K562 (cell line): ENCODE results near the gene SMCHD1. TPM values are rescaled to one million over a fixed set of nuclear protein-coding genes. Genes with fewer than 3 reads are reported as not detected.

Experiments
- ATAC-seq: fragments of 200-7000 bp; cut with Tn5 transposase; 3 replicates; pipeline ENCODE4 v1.9.1; 2020; ENCODE audit warnings: moderate library complexity
- BruUV-seq: library from RNA; stranded (reverse); fragments of 400-500 nt; replicated peaks from 2 replicates; lab custom pipeline; 2021; lab: Mats Ljungman, UMichigan
- CTCF ChIA-PET: fragments of 300-600 bp; formaldehyde crosslinking; extraction: SDS; loops from one replicate; lab custom pipeline; 2021; ENCODE audit warnings: low intra/inter-chr PET ratio; lab: Yijun Ruan, JAX
- POLR2A ChIA-PET: fragments of 300-600, 350-650 bp; sonication (Branson Sonifier 250); formaldehyde crosslinking; extraction: SDS; loops from one replicate; lab custom pipeline; 2021; ENCODE audit warnings: antibody characterized with exemption, inconsistent platforms; lab: Yijun Ruan, JAX
- DNase-seq, 4 experiments: peaks; one replicate each; pipeline versions ENCODE4 v3.0.0 to v3.0.0-alpha.2; 2011 to 2018; ENCODE audit warnings: low spot score in 3 of 4, mixed read lengths in 3 of 4; ENCODE audit errors: extremely low read depth in 1 of 4
- FAIRE-seq: peaks from 2 replicates; lab custom pipeline; 2011; peaks lifted over from hg19 to GRCh38; lab: Jason Lieb, UNC
- H2AFZ ChIP-seq: 2 replicates; pipeline ENCODE4 v1.6.0; 2011; ENCODE audit warnings: low read depth, low read length, control low read depth, inconsistent platforms
- H3K27ac ChIP-seq: fragments of 200-600 bp; 3 replicates; pipeline ENCODE4 v1.8.0; 2011; ENCODE audit warnings: low read depth, mild to moderate bottlenecking, control low read depth, inconsistent platforms, low read length, moderate library complexity, mixed read lengths; ENCODE audit errors: extremely low read depth
- H3K27me3 ChIP-seq, 2 experiments: fragments of 300-600 bp in 1 of 2; 2 replicates in 1 of 2; 3 replicates in 1 of 2; pipeline versions ENCODE4 v1.6.0 to v1.8.0; 2011; ENCODE audit warnings: inconsistent platforms in 2 of 2, low read length in 2 of 2, mild to moderate bottlenecking in 1 of 2, mixed read lengths in 1 of 2, moderate library complexity in 1 of 2; ENCODE audit not compliant: control insufficient read depth in 2 of 2, insufficient read depth in 2 of 2
- H3K36me3 ChIP-seq: fragments of 300-600 bp; 3 replicates; pipeline ENCODE4 v1.8.0; 2011; ENCODE audit warnings: mild to moderate bottlenecking, low read length, inconsistent platforms; ENCODE audit not compliant: control insufficient read depth, insufficient read depth
- H3K4me1 ChIP-seq, 2 experiments: fragments of 200-600 bp in 1 of 2; replicated peaks in 1 of 2; 2 replicates in 1 of 2; 3 replicates in 1 of 2; pipeline versions ENCODE4 v1.5.1 to v1.8.0; 2011; ENCODE audit warnings: inconsistent platforms in 2 of 2, low read length in 2 of 2, mild to moderate bottlenecking in 1 of 2, mixed read lengths in 1 of 2, moderate library complexity in 1 of 2; ENCODE audit not compliant: control insufficient read depth in 2 of 2, insufficient read depth in 2 of 2
- H3K4me2 ChIP-seq: 2 replicates; pipeline ENCODE4 v1.6.1; 2011; ENCODE audit warnings: low read length, control low read depth, inconsistent platforms, mixed read lengths; ENCODE audit not compliant: insufficient read depth
- H3K4me3 ChIP-seq: fragments of 200-600 bp; sonication (generic), shearing (Covaris generic); 2 replicates; pipeline ENCODE4 v1.5.1; 2016; ENCODE audit warnings: control low read depth, inconsistent platforms
- H3K79me2 ChIP-seq: fragments of 200-600 bp; 3 replicates; pipeline ENCODE4 v1.8.0; 2011; ENCODE audit warnings: low read length, inconsistent platforms; ENCODE audit not compliant: control insufficient read depth, insufficient read depth
- H3K9ac ChIP-seq, 2 experiments: 2 replicates each; pipeline versions ENCODE4 v1.6.0 to v1.6.1; 2011; ENCODE audit warnings: low read depth in 2 of 2, low read length in 2 of 2, control low read depth in 1 of 2, inconsistent platforms in 1 of 2, mild to moderate bottlenecking in 1 of 2, mixed read lengths in 1 of 2; ENCODE audit not compliant: insufficient read depth in 1 of 2
- H3K9me1 ChIP-seq: one replicate; pipeline ENCODE4 v1.6.0; 2011; ENCODE audit warnings: inconsistent platforms, mild to moderate bottlenecking, low read length, moderate library complexity; ENCODE audit not compliant: control insufficient read depth, insufficient read depth
- H3K9me3 ChIP-seq: replicated peaks from 2 replicates; pipeline ENCODE4 v1.5.1; 2011; ENCODE audit warnings: low read depth, low read length, inconsistent platforms; ENCODE audit not compliant: control insufficient read depth, insufficient read depth
- H4K20me1 ChIP-seq: replicated peaks from 2 replicates; pipeline ENCODE4 v1.6.1; 2011; ENCODE audit warnings: low read length, inconsistent platforms, mixed read lengths; ENCODE audit not compliant: control insufficient read depth, insufficient read depth
- KAT7 ChIP-seq: sonication (generic); formaldehyde crosslinking; IDR thresholded peaks from 2 replicates; pipeline ENCODE4 v1.8.0; 2022; ENCODE audit warnings: missing genetic modification reagents, mild to moderate bottlenecking, borderline replicate concordance
- NR4A1 ChIP-seq, 2 experiments: fragments of 250-450 bp in 1 of 2; fragments of 450-650 bp in 1 of 2; sonication (Bioruptor Pico) in 1 of 2; IDR thresholded peaks; 2 replicates each; pipeline versions ENCODE4 v1.4.0 to v1.6.1; 2016 to 2020; ENCODE audit warnings: mild to moderate bottlenecking in 2 of 2, missing compliant biosample characterization in 1 of 2, missing genetic modification characterization in 1 of 2, moderate library complexity in 1 of 2
- PTBP1 ChIP-seq: fragments of 200-400 bp; formaldehyde crosslinking; IDR thresholded peaks from 2 replicates; pipeline ENCODE4 v1.6.1; 2017; ENCODE audit warnings: low read depth, low read length
- PTRF ChIP-seq: fragments of 450-650 bp; IDR thresholded peaks from 2 replicates; pipeline ENCODE4 v1.6.1; 2016; ENCODE audit warnings: mild to moderate bottlenecking, missing genetic modification characterization, missing compliant biosample characterization
- ZKSCAN8 ChIP-seq: fragments of 200-800 bp; sonication (Bioruptor generic); IDR thresholded peaks from 2 replicates; pipeline ENCODE4 v1.6.1; 2016; ENCODE audit warnings: missing genetic modification characterization, missing compliant biosample characterization
- ZNF133 ChIP-seq: fragments of 250-450 bp; sonication (Bioruptor Pico); IDR thresholded peaks from 2 replicates; pipeline ENCODE4 v1.4.0; 2020; ENCODE audit warnings: mild to moderate bottlenecking
- ZNF274 ChIP-seq: IDR thresholded peaks from 2 replicates; pipeline ENCODE4 v1.6.1; 2011; ENCODE audit warnings: low read depth, mild to moderate bottlenecking, low read length, moderate library complexity, borderline replicate concordance
- WGBS: fragments of 100-300 bp; shearing (Covaris generic); methylation state at CpG from one replicate; pipeline ENCODE4 v1.1.6; 2016; ENCODE audit warnings: low coverage, mixed read lengths; ENCODE audit not compliant: insufficient coverage; ENCODE audit errors: missing lambda C conversion rate; 5-methylcytosine and 5-hydroxymethylcytosine counted together
- in situ Hi-C: fragments of 300-500 bp; cut with MboI; formaldehyde crosslinking; loops from 4 replicates; pipeline ENCODE4 v1.15.0; 2018; ENCODE audit warnings: inconsistent platforms, mixed read lengths
- intact Hi-C: fragments of 100-400 bp; cut with micrococcal nuclease; formaldehyde crosslinking; loops from 2 replicates; pipeline ENCODE4 v1.14.2; 2022
- polyA plus RNA-seq, 8 experiments: library from polyadenylated mRNA; depleted of rRNA in 4 of 8; stranded (reverse) in 5 of 8; unstranded in 3 of 8; fragments of >200 nt; fragmentation: Nextera tagmentation in 2 of 8; fragmentation: Illumina TruSeq in 1 of 8; extraction: Ambion mirVana in 2 of 8; extraction: Trizol in 1 of 8; gene quantifications; 2 replicates each; pipeline versions ENCODE4 v1.2.1 to v1.2.3, GENCODE V29; 2011 to 2014; ENCODE audit warnings: inconsistent platforms in 1 of 8, missing spikeins in 1 of 8
- total RNA-seq, 7 experiments: library from RNA; depleted of rRNA in 6 of 7; stranded (reverse); fragments of >200 nt in 6 of 7; fragmentation: Illumina TruSeq in 2 of 7; extraction: Trizol in 2 of 7; gene quantifications; 2 replicates each; pipeline versions ENCODE4 v1.2.1 to v1.2.3, GENCODE V29; 2011 to 2021; ENCODE audit warnings: low replicate concordance in 1 of 7
- TF ChIP-seq, protein P1 (sequence below): fragments of 250-450 bp; sonication (Bioruptor Pico); IDR thresholded peaks from 2 replicates; pipeline ENCODE4 v1.8.0; 2021; ENCODE audit warnings: moderate library complexity, mild to moderate bottlenecking, inconsistent platforms

Gene SMCHD1
- total and polyA plus RNA-seq, 9 of the 15 experiments (the other 6 are each of a cell fraction or from before 2014, with no cell fraction given): 6.3 to 144 (median 72.7) TPM

DNA sequence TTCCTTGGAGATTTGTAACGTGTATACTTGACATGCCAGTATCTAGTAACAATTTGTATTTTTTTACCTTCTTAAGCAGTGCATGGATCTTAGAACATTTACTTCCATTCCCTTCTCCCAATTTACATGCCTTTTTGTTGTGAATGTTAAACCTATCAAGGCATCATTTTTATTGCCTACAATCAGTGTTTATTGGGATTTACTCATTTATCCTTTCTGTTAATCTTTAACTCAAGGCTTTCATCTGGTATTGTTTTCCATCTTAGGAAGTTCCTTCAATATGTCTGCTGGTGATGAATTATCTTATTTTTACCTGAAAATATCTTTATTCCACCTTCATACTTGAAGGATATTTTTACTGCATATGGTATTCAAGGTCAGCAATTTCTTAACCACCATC lies 102.8 kb downstream of the SMCHD1 start:
- Histone ChIP-seq H3K9me1 (no peaks in the 10 kb centered on the region), H3K79me2 (no peaks in the 10 kb centered on the region), H3K27ac (no peak overlapping the region), H3K36me3 (peaks cover 73% of the 10 kb centered on the region), H3K4me3 (no peak overlapping the region), H3K4me2 (no peak overlapping the region), H4K20me1 (no peaks in the 10 kb centered on the region), H2AFZ (no peak overlapping the region), H3K4me1 (no peaks in the 10 kb centered on the region), H3K9ac (no peak overlapping the region), H3K27me3 (no peaks in the 10 kb centered on the region), H3K9me3 (no peaks in the 10 kb centered on the region)
- FAIRE-seq (no peak), ATAC-seq (no peak), DNase-seq (no peak)
- in situ Hi-C loops: no loop called here
- WGBS: 73% methylated on average over 1 of the region's 1 CpG
- no TSS peak for BruUV-seq
- intact Hi-C loops: no loop called here
- CTCF ChIA-PET: no interaction called here
- TF ChIP-seq NR4A1 (CRISPR knock-in tag; IDR thresholded peaks at IDR 0.05) (no peak), NR4A1 (tag; IDR thresholded peaks at IDR 0.05) (no peak), ZNF133 (no peak), KAT7 (CRISPR knock-in tag) (no peak), PTRF (tag) (no peak), ZKSCAN8 (no peak), PTBP1 (no peak), ZNF274 (no peak)
- TF ChIP-seq, protein P1, sequence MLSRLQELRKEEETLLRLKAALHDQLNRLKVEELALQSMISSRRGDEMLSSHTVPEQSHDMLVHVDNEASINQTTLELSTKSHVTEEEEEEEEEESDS (CRISPR knock-in tag): no peak
- POLR2A ChIA-PET: no interaction called here
